ENCODE measurements around the gene HAUS2. TPM values are rescaled to one million over a fixed set of nuclear protein-coding genes. Genes with fewer than 3 reads are reported as not detected.

HAUS2 gene
- total and polyA plus RNA-seq, 4 donors: 7.3 to 21.9 (median 15.3) TPM

DNA sequence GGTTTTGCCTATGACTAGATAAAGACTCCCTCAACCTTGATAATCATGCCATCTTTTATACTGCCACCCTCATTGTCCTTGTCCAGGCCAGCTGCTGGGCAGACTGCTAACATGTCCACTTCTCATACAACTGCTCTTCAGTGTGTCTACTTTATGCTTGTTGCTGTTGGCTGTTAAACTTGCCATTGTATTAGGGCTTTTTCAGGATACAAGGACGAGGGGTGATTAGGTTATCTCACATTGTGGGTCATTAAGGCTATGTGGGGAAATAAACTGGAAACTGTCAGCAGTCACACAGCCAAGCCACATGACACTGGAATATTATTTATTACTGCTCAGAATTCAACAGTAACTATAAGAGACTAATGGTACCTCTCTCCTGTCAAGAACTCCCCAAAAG is 62.9 kb downstream of the HAUS2 start:
- Histone ChIP-seq H3K36me3 (ENCODE audit: control insufficient read depth in 1 of 2, insufficient read depth in 2 of 2, low read length in 1 of 2) (no peaks in the 10 kb centered on the region), H3K9me3 (ENCODE audit: control insufficient read depth, low read length) (no peaks in the 10 kb centered on the region), H3K27ac (ENCODE audit: low read depth in 1 of 2, low read length in 2 of 2) (no peak overlapping the region), H3K4me3 (ENCODE audit: low read length in 2 of 2) (no peak overlapping the region), H3K27me3 (ENCODE audit: control insufficient read depth in 1 of 2, insufficient read depth in 2 of 2, low read length in 1 of 2) (no peaks in the 10 kb centered on the region), H3K4me1 (ENCODE audit: control insufficient read depth in 1 of 2, insufficient read depth in 2 of 2, low read length in 2 of 2) (no peaks in the 10 kb centered on the region)
- intact Hi-C loops (cut with DNase I): no loop called here
- DNase-seq (no peak), ATAC-seq (ENCODE audit: low FRiP score) (no peak)
- 10 to 41% methylated on average over 1 of the region's 1 CpG for WGBS, 2 donors

DNA sequence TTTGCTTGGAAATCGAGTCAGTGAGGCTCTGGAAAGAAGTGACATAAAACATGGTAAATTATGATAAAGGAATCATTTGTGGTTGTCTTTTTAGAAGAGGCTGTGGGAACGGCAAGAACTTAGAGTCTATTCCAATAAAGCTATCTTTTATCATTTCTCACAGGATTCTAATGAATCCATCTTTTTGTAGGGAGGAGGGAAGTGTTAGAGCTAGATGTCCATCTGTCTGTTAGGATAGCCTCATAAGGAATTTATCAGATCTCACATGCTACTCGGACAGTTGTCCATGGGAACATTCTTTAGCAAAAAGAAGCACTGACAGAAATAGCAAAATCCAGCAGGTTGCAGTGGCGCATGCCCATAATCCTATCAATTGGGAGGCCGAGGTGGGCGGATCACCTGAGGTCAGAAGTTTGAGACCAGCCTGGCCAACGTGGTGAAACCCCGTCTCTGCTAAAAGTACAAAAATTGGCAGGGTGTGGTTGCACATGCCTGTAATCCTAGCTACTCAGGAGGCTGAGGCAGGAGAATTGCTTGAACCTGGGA is 63.8 kb downstream of the HAUS2 start:
- Histone ChIP-seq H3K9me3 (ENCODE audit: control insufficient read depth, low read length) (no peaks in the 10 kb centered on the region), H3K4me3 (ENCODE audit: low read length in 2 of 2) (no peak overlapping the region), H3K36me3 (ENCODE audit: control insufficient read depth in 1 of 2, insufficient read depth in 2 of 2, low read length in 1 of 2) (no peaks in the 10 kb centered on the region), H3K27ac (ENCODE audit: low read depth in 1 of 2, low read length in 2 of 2) (no peak overlapping the region), H3K4me1 (ENCODE audit: control insufficient read depth in 1 of 2, insufficient read depth in 2 of 2, low read length in 2 of 2) (no peaks in the 10 kb centered on the region), H3K27me3 (ENCODE audit: control insufficient read depth in 1 of 2, insufficient read depth in 2 of 2, low read length in 1 of 2) (no peaks in the 10 kb centered on the region)
- DNase-seq (no peak), ATAC-seq (ENCODE audit: low FRiP score) (no peak)
- WGBS, 2 donors: 80 to 83% methylated on average over 8 of the region's 8 CpGs
- intact Hi-C loops (cut with DNase I): no loop called here

DNA sequence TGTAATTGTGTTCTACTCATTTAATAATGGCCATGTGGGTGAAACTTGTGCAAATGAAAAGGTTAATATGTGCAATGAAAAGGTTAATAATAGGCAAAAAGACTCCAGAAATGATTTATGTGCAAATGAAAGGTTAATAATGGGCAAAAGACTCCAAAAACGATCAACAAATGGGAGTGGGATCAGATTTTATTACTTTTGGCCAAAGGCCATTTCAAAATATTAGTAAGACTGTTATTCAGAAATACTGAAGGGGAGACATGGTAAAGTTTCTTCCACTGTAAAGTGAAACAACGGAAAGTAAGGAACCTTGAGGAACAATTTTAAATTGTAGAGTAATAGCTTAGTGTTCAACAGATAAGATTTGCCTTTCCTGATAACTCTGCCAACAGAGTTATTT is 67.5 kb downstream of the HAUS2 start:
- Histone ChIP-seq H3K9me3 (ENCODE audit: control insufficient read depth, low read length) (no peaks in the 10 kb centered on the region), H3K4me3 (ENCODE audit: low read length in 2 of 2) (no peak overlapping the region), H3K27ac (ENCODE audit: low read depth in 1 of 2, low read length in 2 of 2) (no peak overlapping the region), H3K27me3 (ENCODE audit: control insufficient read depth in 1 of 2, insufficient read depth in 2 of 2, low read length in 1 of 2) (no peaks in the 10 kb centered on the region), H3K36me3 (ENCODE audit: control insufficient read depth in 1 of 2, insufficient read depth in 2 of 2, low read length in 1 of 2) (no peaks in the 10 kb centered on the region), H3K4me1 (ENCODE audit: control insufficient read depth in 1 of 2, insufficient read depth in 2 of 2, low read length in 2 of 2) (no peaks in the 10 kb centered on the region)
- intact Hi-C loops (cut with DNase I): loop anchor here in 1 of 2 donors (5.0 kb wide), 1 partner anchor 39 kb away; the partner anchor contains the start of gene STARD9
- ATAC-seq (ENCODE audit: low FRiP score) (no peak), DNase-seq (no peak)
- 1 to 3% methylated on average over 2 of the region's 2 CpGs for WGBS, 2 donors

Other genes with a start within 250 kb of the HAUS2 start
- gene CAPN3, start 189.3 kb upstream of the HAUS2 start, total RNA-seq: 10 to 100 TPM; 15.4 to 22.6 TPM
- 100 to 1,000 TPM in 1 of 2 donors, 1 to 10 TPM in 1; 3.3 to 101 TPM for gene CAPN3, start 189.3 kb upstream of the HAUS2 start, polyA plus RNA-seq
- gene ZNF106, start 57.7 kb upstream of the HAUS2 start, total RNA-seq: 10 to 100 TPM; 76.9 to 78.8 TPM
- 10 to 100 TPM; 11.9 to 30.4 TPM for gene ZNF106, start 57.7 kb upstream of the HAUS2 start, polyA plus RNA-seq
- 10 to 100 TPM; 85.6 to 88.0 TPM for gene SNAP23, start 53.2 kb upstream of the HAUS2 start, total RNA-seq
- gene SNAP23, start 53.2 kb upstream of the HAUS2 start, polyA plus RNA-seq: 10 to 100 TPM; 74.3 to 82.5 TPM
- 10 to 100 TPM; 16.8 to 20.8 TPM for gene LRRC57, start within 50 bp of the HAUS2 start, total RNA-seq
- gene LRRC57, start within 50 bp of the HAUS2 start, polyA plus RNA-seq: 10 to 100 TPM in 1 of 2 donors, 1 to 10 TPM in 1; 5.1 to 10.2 TPM
- gene STARD9, start 26.8 kb downstream of the HAUS2 start, total RNA-seq: 10 to 100 TPM; 38.7 to 65.8 TPM
- gene STARD9, start 26.8 kb downstream of the HAUS2 start, polyA plus RNA-seq: 10 to 100 TPM in 1 of 2 donors, 1 to 10 TPM in 1; 3.3 to 14.2 TPM
- 10 to 100 TPM in 1 of 2 donors, 1 to 10 TPM in 1; 9.0 to 18.6 TPM for gene CDAN1, start 188.3 kb downstream of the HAUS2 start, total RNA-seq
- gene CDAN1, start 188.3 kb downstream of the HAUS2 start, polyA plus RNA-seq: 10 to 100 TPM in 1 of 2 donors, 1 to 10 TPM in 1; 2.8 to 24.6 TPM